Heart left ventricle (tissue), 13 donors: ENCODE results near the gene BCL7B.

Experiments
- POLR2A ChIP-seq, 2 donors: fragments of 450-650 bp; IDR thresholded peaks; one replicate each; pipeline ENCODE4 v1.6.1; 2017; ENCODE audit warnings: antibody characterized with exemption in 2 of 2, mild to moderate bottlenecking in 2 of 2, moderate library complexity in 2 of 2
- TF ChIP-seq, protein P1 (sequence below), 12 donors: fragments of 200-600 bp; sonication (generic) in 4 of 12; IDR thresholded peaks; one replicate each; pipeline versions ENCODE4 v1.5.0 to v1.8.0; 2018 to 2022; ENCODE audit warnings: antibody characterized with exemption in 12 of 12, mild to moderate bottlenecking in 5 of 12
- donor health status: ischemic (EF 13 %, LVEDD 7.1; RV severe dilation, severe dysfunction).
- donor health status: DM: no; HTN: yes; CAD: no.
- donor health status: DM: no; HTN: no; CAD: no.
- donor health status: ischemic (EF 25% LVEDD 6.9; RV normal size, moderate dysfunction).
- donor health status: ischemic (EF 25% LVEDD 5.7; RV mildly dilated, moderate dysfunction).
- donor health status: ischemic (EF 35%, LVEDD 5.7; RV mildly dilated, moderate dysfunction).
- donor health status: nonischemic (EF 11% LVEDD 7.7; RV severe dilation, severe dysfunction).
- donor health status: DM: yes; HTN: yes; CAD: no.
- donor health status: PGD.
- donor health status: ischemic (EF 29% LVEDD 5.4; RV normal size, mild dysfunction).
- donor health status: nonischemic (EF 23%, LVEDD 6.1; RV moderate dilation, normal function).

GRCh38 chr7:73597978-73598782, 40.7 kb upstream of the BCL7B start:
- TF ChIP-seq, protein P1, sequence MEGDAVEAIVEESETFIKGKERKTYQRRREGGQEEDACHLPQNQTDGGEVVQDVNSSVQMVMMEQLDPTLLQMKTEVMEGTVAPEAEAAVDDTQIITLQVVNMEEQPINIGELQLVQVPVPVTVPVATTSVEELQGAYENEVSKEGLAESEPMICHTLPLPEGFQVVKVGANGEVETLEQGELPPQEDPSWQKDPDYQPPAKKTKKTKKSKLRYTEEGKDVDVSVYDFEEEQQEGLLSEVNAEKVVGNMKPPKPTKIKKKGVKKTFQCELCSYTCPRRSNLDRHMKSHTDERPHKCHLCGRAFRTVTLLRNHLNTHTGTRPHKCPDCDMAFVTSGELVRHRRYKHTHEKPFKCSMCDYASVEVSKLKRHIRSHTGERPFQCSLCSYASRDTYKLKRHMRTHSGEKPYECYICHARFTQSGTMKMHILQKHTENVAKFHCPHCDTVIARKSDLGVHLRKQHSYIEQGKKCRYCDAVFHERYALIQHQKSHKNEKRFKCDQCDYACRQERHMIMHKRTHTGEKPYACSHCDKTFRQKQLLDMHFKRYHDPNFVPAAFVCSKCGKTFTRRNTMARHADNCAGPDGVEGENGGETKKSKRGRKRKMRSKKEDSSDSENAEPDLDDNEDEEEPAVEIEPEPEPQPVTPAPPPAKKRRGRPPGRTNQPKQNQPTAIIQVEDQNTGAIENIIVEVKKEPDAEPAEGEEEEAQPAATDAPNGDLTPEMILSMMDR (IDR thresholded peaks at IDR 0.05): no peak
- TF ChIP-seq POLR2A (IDR thresholded peaks at IDR 0.05): no peak
